SK-N-MC (cell line): Measurements from ENCODE around the gene SCAPER.

Experiments used
- EZH2 ChIP-seq: fragments of 200-600 bp; sonication (generic); IDR thresholded peaks from one replicate; pipeline ENCODE4 v1.6.1; 2017; ENCODE audit warnings: antibody characterized with exemption
- FOXP2 ChIP-seq: optimal IDR thresholded peaks from 2 replicates; pipeline ENCODE3; 2011; ENCODE audit warnings: mild to moderate bottlenecking, moderate library complexity; ENCODE audit not compliant: insufficient read depth; ENCODE audit errors: extremely low read length, control extremely low read depth
- POLR2AphosphoS5 ChIP-seq: IDR thresholded peaks from 2 replicates; pipeline ENCODE4 v1.6.1; 2012; ENCODE audit warnings: mild to moderate bottlenecking, low read depth, low read length, borderline replicate concordance

GRCh38 chr15:76345880-76346668, 559.1 kb downstream of the SCAPER start:
- TF ChIP-seq EZH2 (no peak), POLR2AphosphoS5 (no peak), FOXP2 (no peak)
